GM12801 (cell line): ENCODE measurements around the gene SHISA9.

ENCODE experiments used
- CTCF ChIP-seq: IDR thresholded peaks from one replicate; pipeline ENCODE4 v1.5.1; 2011; ENCODE audit warnings: control low read depth; ENCODE audit not compliant: insufficient read length; ENCODE audit errors: extremely low read depth

The SHISA9 gene

GRCh38 chr16:12900156-12900555, 1.2 kb upstream of the SHISA9 start:
- no peak for TF ChIP-seq CTCF

- no peak for TF ChIP-seq CTCF
Measured at GRCh38 chr16:12900599-12901203, 697 bp upstream of the SHISA9 start.

GRCh38 chr16:12901204-12901596, 198 bp upstream of the SHISA9 start:
- no peak for TF ChIP-seq CTCF

- no peak for TF ChIP-seq CTCF
Measured at GRCh38 chr16:12902511-12903372, 1.3 kb downstream of the SHISA9 start.

- no peak for TF ChIP-seq CTCF
Measured at GRCh38 chr16:12903407-12904328, 2.3 kb downstream of the SHISA9 start.

GRCh38 chr16:12904329-12904671, 2.9 kb downstream of the SHISA9 start:
- TF ChIP-seq CTCF = no peak

- TF ChIP-seq CTCF = no peak
Measured at GRCh38 chr16:12906271-12906670, 4.9 kb downstream of the SHISA9 start.
